ENCODE results near the gene MDM1. TPM values are rescaled to one million over a fixed set of nuclear protein-coding genes. Genes with fewer than 3 reads are reported as not detected.

Gene MDM1
- total RNA-seq, 2 experiments from 2014 or later = 26.2 to 30.8 TPM

Other genes with a start within 250 kb of the MDM1 start
- not detected in 2 replicates for gene IFNG, start 172.6 kb downstream of the MDM1 start, total RNA-seq (2014; rRNA removed; shearing (Covaris generic))
- not detected in 2 replicates for gene IFNG, start 172.6 kb downstream of the MDM1 start, total RNA-seq (2022)
- gene IL26, start 106.6 kb downstream of the MDM1 start, total RNA-seq (2014; rRNA removed; shearing (Covaris generic)) = not detected in 2 replicates
- gene IL26, start 106.6 kb downstream of the MDM1 start, total RNA-seq (2022) = not detected in 2 replicates
- gene IL22, start 78.8 kb downstream of the MDM1 start, total RNA-seq (2014; rRNA removed; shearing (Covaris generic)) = not detected in 2 replicates
- gene IL22, start 78.8 kb downstream of the MDM1 start, total RNA-seq (2022) = not detected in 2 replicates